H1 (cell line): Measurements from ENCODE around the gene AP3M1. TPM values are rescaled to one million over a fixed set of nuclear protein-coding genes. Genes with fewer than 3 reads are reported as not detected.

Source experiments
- CBX5 ChIP-seq: fragments of 300-800, 300-1000 bp; sonication (generic); IDR thresholded peaks from 2 replicates; pipeline ENCODE4 v1.7.1; 2016; ENCODE audit warnings: antibody characterized with exemption, low read length, low read depth
- CEBPB ChIP-seq: IDR thresholded peaks from 2 replicates; pipeline ENCODE4 v1.6.1; 2012; ENCODE audit warnings: low read depth, low read length
- CTBP2 ChIP-seq: IDR thresholded peaks from 2 replicates; pipeline ENCODE4 v1.7.0; 2011; ENCODE audit warnings: borderline replicate concordance, mild to moderate bottlenecking, moderate library complexity, mixed read lengths, low read length; ENCODE audit not compliant: insufficient read depth, insufficient read length
- NANOG ChIP-seq: IDR thresholded peaks from 2 replicates; pipeline ENCODE4 v1.6.1; 2011; ENCODE audit warnings: low read length, low read depth, mild to moderate bottlenecking, inconsistent platforms; ENCODE audit not compliant: insufficient read depth, poor library complexity, severe bottlenecking
- polyA plus RNA-seq, 7 experiments: library from polyadenylated mRNA; depleted of rRNA in 3 of 7; stranded (reverse) in 5 of 7; unstranded in 2 of 7; fragments of >200 nt in 5 of 7; fragments of 200-250 nt in 2 of 7; gene quantifications; 1 replicate in 5 of 7; 2 replicates in 1 of 7; 4 replicates in 1 of 7; pipeline versions ENCODE4 v1.2.1 to v1.2.3, GENCODE V29; 2011 to 2013; ENCODE audit warnings: missing spikeins in 2 of 7, mixed read lengths in 2 of 7
- total RNA-seq: library from RNA; stranded (reverse); fragmentation: NEBNext Ultra II Directional; extraction: Animal tissue kit (Norgen Biotek cat#: 25700); gene quantifications from 2 replicates; pipeline ENCODE4 v1.2.1, GENCODE V29; 2021

The AP3M1 gene
- total and polyA plus RNA-seq, 2 of the 8 experiments (the other 6 are each of a cell fraction or from before 2014, with no cell fraction given): 23.9 to 38.9 TPM

GRCh38 chr10:74104996-74105395, 45.6 kb downstream of the AP3M1 start (continued):
- TF ChIP-seq CTBP2 (no peak), CEBPB (no peak), CBX5 (no peak), NANOG (no peak)
- TF ChIP-seq, all 59 proteins: peak for 0
